NCI-H526 treated with DMSO at 0.1 percent for 48 hours (cell line): ENCODE data around the gene RNF183.
"Not testable (repeated sequence)": the region's sequence is repeated elsewhere in the genome, so short reads cannot be mapped to it uniquely, and the experiment has no call there.

Experiments used
- DNase-seq: peaks from one replicate; lab custom pipeline; 2025; lab: John Stamatoyannopoulos, UW

The RNF183 gene

DNA sequence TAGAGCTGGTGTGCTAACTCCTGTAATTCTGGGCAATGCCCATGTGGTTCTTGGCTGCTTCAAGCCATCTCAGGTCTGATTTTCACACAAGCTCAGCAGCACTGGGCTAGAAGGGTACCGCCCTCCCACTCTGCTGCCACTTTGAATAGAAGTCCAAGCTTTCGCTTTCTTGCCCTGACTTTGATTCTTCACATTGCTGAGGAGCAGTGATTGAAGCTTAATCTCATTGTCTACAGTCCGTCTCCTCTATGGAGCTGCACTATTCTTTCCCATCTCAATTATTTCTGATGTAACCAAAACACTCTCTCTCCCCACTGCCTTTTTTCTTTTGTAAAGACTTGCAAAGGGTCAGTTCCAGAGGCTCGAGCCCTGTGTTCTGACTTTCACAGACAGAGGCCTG, 12.9 kb upstream of the RNF183 start:
- DNase-seq, result no peak

DNA sequence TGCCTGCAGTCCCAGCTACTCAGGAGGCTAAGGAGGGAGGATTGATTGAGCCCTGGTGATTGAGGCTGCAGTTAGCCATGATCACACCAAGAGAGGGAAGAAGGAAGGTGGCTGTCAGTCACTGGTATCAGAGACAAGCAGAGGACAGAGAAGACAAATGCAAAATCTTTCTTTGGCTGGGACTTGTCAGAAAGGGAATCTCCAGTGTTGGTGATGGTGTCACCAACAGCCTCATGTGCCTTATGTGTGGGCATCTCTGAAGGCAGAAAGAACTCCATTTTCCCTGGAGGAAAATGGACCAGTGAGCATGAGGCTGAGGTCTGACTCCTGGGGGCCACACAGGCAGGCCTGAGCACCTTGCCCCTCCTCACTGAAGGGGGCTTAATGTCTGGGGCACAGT, 12.1 kb upstream of the RNF183 start:
- no peak for DNase-seq

DNA sequence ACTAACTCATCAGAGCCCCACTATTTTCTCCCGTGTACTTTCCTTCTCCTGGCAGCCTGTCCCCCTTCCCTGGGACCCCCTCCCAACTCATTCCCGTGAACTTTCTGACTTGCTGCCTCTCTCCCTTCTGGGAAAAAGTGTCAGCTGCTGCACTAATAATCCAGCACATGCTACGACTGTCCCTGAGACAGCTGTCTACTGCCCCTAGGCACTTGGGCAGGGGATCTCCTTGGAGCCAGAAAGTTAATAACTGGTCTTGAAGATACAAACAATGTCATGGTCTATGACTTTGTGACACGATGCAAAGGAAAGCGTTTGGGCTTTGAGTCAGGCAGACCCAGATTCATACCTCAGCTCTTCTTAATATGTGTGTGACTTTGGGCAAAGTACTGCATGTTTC, 10.1 kb upstream of the RNF183 start:
- DNase-seq, result no peak

DNA sequence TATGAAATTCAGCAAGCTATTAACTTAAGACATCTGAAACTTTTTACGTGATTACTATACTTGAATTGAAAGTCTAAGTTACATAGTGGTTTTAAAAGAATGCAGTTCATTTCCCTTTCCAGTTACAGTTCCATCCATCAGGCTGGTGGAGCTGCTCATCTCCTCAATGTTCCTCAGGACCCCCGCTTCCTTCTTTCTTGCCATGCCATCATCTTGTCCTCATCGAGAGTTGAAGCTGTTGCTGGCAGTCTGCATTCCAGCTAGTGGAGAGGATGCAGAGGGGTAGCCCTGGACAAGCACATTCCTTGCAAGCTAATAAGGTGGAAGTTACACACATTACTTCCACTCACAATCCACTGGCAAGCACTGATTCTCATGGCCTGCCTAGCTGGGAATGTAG, 8.8 kb upstream of the RNF183 start:
- no peak for DNase-seq

DNA sequence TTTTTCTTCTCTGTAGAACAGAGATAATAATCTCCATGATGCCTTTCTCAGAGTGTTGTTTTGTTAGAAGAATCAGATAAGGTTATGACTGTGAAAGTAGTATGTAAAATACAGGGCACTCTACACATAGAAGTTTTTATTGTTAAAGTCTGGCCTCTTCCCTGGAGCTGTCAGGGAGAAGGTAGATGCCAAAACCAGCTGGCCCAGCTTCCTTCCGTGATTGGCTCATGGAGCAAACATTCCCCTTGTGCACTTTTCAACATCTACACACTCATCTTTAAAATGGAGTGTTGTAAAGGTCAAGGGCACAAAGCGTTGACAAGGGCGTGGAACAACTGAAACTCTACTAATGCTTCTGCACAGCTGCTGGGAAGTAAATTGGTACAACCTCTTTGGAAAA, 7.4 kb upstream of the RNF183 start:
- DNase-seq, result no peak

DNA sequence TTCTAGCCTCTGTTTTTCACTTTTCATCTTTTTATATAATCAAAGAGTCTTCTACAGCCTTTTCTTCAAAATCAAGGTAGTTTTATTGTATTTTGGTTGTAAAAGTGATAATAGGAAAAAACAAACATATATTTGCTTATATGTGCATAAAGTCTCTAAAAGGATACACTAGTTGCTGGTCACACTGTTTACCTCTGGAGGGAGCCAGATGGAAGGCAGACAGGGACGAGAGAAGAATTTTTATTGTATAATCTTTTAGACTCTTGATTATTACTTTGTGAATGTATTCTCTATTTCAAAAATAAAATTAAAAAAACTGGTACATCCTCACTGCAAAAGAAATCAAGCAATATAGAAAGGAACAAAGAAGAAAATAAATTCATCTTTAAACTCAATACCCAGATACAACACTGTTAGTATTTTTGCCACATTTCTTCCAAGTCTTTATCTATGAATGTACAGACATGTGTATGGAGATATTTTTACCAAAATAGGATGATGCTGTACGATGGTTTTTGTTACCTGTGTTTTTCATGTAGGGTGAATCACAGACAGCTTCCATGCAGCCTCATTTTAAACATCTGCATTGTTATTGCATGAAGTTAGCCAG, 6.1 kb upstream of the RNF183 start:
- no peak for DNase-seq

DNA sequence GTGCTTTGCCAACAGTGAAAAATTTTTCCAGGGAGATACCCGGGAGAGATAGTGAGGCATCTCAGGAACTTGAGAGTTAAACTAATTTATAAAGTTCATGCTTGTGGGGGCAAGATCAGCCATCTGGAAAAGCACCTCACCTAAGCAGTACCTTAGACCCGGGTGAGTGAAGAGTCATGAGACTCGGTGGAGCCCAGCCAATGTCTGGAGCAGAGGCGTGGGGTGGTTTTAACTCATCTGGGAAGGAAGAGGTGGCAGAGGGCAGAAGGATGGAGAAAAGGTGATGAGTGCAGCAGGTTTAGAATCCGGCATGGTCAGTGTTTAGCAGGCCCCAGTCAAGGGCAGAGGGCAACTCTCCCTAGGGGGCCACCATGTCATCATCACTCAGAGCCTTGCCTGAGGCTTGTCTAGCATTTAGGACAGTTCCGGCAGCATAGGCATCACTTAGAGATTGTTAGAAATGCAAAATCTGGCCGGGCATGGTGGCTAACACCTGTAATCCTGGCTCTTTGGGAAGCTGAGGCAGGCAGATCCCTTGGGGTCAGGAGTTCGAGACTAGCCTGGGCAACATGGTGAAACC, 4.3 kb upstream of the RNF183 start:
- DNase-seq, result no peak

DNA sequence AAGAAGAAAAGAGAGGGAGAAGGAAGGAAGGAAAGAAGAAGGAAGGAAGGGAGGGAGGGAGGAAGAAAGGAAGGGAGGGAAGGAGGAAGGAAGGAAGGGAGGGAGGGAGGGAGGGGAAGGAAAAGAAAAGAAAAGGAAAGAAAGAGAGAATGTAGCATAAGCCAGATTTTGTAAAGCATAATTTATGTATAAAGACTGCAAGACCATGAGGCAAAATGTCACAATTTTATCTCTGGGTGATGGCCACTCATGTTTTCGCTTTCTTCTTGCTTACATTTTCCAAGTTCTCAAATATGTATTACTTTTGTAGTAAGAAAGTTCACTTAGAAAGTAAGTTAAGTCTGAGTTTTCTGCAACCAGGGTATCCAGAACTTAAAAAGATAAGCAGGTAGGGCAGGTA, 3.4 kb upstream of the RNF183 start:
- DNase-seq, result no peak

DNA sequence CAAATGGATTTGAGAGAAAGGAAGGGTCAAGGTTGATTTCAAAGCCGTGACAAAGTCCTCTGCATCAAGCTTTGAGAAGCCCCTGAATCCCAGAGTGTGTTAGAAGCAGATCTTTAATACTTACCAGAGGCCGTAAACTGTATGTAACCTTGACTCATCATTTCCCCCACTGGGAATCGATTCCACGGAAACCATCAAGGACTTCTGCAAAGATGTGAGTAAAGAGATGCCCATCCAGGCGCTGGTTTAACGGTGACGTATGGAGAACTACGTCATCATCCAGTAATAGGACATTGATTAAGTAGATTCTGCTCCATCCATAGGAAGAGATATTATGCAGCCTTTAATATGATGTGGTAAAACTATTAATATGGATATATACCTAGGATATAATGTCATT, 1.6 kb downstream of the RNF183 start:
- no peak for DNase-seq

DNA sequence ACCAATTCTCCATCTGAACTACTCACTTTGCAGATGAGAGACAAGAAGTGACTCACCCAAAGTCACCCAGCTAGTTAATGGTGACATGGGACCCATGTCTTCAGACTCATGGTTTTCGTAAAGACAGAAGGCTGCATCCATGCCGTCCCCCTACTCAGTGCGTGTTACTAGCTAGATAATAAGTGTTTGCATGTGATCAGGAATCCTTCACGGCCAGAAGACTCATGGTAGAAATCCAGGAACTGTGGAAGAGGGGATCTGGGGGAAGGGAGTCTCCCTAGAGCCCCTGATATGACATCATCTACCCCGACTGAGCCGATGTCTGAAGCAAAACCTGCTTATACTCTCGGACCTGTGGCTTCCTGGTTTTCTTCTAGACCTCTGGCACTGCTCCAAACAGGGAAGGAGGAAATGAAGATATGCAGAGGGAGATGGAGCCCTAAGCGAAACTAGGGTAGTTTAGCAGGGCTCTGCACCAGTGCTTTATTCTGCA, 3.3 kb downstream of the RNF183 start:
- DNase-seq, result no peak

DNA sequence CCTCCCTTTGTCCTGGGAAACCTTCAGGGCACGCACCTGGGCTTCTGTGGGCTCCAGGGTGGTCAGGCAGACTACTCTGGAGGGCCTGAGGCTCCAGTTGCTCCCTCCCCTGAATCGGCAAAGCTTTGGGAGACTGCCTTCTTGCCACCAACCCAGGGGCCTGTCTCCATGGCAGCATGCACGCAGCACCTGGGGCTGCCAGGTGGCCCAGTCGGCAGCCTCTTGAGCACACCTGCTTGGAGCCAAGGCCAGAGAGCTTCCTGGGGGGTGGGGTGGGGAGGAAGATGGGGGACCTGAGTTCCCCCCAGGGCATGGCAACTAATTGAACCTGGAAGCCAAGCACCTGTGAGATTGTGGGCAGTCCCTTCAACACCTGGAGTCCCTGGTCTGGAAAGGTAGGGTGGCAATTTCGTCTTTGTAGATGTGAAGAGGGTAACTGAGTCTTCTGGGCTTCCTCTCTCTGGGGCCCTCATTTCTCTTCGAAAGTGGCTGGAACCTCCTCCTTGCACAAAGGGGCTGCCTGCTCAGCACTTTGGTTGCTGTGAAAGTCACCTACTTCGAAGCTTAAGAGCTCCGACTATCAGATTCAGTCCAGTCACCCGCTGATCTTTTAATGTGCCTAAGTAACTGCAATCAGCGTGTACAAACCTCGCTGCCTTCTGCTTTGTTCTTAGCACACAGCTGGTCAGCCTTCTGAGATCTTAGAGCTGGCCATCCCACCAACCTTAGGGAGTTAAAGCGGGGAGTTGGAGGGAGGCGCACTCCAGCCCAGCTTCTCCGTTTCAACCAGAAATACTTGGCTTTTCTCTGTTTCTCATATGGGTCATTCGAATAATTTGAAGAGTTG, 4.0 kb downstream of the RNF183 start:
- DNase-seq, result no peak

DNA sequence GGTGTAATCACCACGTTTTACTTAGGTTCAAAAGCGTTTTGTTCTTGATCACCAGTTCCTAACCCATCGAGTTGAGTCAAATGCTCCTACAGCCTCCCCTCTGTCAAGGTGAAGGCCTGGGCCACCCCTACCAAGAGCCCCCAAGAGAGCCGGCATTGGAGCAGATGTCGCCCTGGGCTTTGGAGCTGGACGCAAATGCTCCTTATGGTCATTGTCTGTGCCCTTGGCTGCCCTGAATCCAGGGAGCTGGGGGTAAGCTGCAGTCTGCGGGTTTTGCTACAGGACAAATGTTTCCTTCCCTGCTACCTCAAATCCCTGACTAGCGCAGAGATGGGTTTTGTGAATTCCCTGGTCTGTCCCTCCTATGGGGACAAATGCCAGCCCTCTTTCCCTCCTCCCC, 4.9 kb downstream of the RNF183 start:
- DNase-seq, result no peak

DNA sequence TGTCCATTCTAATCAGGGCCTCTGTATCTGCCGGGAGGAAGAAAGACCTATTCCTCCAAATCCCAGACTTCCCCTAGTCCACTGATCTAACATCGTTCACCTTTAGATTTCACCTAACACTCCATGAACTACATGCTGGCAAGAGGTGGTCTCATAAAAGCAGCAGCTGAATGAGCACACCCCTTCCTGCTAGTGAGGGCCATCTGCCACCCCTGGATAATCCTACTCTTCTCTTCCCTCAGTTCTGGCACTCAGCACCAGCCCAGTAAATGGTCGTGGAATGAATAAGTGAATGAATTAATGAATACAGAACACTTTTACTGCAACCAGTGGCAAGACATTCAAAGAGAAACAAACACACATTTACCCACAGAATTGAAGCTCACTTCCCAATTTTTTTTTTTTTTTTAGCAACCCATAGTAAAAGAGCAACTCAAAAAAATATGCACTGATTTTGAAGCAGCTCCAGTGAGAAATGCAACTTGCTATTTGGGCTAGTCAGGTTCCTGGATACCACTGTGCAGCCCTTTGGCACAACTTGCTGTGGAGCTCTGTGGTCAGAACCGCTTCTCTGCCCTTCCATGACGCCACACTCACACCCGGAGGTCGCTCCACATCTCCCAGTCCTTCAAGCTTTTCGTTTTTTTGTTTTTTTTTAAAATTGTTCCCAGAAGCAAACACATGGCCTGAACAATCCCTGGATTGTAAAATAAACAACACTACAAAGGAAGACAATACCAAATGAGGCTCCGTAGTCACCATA, 6.2 kb downstream of the RNF183 start:
- DNase-seq, result no peak

DNA sequence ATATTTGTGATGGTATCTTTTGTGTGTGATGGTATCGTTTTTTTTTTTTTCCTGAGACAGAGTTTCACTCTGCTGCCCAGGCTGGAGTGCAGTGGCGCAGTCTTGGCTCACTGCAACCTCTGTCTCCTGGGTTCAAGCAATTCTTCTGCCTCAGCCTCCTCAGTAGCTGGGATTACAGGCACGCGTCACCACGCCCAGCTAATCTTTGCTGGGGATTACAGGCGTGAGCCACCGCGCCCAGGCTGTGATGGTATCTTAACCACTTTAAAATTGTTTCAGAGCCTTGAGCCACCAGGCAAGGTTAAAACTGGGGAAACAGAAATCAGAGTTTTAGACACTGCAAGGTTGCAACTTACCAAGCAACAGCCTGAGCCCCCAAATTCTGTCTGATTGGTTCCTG, 6.9 kb downstream of the RNF183 start:
- not testable (repeated sequence) for DNase-seq

DNA sequence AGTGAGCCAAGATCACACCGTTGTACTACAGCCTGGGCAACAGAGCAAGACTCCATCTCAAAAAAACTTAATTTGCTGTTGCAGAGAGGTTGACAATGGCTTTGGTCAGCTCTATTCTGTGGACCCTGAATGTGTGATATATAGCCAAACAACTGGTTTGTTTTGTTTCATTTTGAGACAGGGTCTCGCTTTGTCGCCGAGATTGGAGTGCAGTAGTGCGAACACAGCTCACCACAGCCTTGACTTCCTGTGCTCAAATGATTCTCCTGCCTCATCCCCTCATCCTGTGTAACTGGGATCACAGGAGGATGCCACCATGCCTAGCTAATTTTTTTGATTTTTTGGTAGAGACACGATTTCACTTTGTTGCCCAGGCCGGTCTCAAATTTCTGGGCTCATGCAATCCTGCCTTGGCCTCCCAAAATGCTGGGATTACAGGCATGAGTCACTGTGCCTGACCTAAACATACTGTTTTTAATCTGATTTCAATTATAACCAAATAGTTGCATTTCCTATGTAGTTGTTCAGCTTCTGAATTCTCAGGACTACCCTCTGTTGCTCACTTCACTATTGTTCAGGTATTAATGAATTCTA, 9.8 kb downstream of the RNF183 start:
- DNase-seq, result no peak

DNA sequence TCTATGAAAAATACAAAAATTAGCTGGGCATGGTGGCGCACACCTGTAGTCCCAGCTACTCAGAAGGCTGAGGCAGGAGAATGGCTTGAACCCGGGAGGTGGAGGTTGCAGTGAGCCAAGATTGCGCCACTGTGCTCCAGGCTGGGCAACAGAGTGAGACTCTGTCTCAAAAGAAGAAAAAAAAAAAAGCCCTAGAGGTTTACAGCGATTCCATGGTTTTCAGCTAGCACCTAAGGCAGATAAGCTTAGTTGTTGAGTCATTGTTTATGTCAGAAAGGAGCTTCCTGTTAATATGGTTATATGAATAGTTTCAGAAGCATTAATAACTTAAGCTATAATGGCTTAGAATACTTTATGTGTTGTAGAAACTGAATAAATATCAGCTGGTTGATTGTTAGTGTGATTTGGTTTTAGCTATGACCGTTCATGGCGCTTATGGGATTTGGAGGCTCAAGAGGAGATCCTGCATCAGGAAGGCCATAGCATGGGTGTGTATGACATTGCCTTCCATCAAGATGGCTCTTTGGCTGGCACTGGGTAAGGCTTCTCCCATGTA, 13.0 kb downstream of the RNF183 start:
- DNase-seq, result no peak

DNA sequence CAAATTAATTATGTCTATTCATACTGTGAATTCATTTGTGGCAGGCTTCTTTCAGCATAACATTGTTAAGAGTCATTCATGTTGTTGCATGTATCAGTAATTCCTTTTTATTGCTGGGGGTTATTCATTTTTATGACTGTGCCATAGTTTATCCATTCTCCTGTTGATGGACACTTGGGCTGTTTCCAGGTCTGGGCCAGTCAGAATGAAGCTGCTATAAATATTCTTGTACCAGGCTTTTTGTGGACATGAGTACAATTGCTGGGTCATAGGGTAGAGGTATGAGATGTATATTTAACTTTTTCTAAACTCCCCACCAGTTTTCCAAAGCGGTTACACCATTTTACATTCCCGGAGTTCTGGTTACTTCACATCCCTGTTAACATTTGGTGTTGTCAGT, 14.1 kb downstream of the RNF183 start:
- DNase-seq, result no peak

DNA sequence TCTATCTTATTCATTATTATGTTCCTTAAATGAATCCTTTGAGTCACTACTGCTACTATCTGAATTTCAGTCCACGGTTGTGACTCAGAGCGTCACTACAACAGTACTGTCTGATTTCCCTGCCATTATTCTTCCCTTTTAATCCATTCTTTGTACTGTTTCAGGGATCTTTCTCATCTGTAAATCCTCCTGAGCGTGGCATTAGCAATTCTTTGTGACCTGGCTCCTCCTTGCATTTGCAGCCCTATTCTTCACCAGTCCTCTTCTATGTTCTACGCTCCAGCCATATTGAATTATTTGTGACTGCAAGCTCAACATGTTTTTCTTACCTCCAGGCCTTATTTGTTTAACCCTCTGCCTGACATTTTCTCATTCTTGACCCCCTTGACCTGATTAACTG, 21.8 kb downstream of the RNF183 start:
- DNase-seq, result no peak

DNA sequence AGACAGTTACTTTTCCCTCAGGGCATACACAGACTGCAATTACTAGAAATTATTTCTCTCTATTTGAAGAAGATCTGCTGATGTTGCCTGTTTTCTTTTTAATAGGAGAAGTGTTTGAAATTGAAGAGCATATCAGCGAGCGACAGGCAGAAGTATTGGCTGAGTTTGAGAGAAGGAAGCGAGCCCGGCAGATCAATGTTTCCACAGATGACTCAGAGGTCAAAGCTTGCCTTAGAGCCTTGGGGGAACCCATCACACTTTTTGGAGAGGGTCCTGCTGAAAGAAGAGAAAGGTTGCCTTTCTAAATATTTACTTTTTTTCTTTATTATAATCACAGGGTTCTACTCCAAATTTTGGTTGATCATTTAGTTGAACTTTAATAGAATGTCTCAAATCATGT, 24.3 kb downstream of the RNF183 start:
- no peak for DNase-seq

DNA sequence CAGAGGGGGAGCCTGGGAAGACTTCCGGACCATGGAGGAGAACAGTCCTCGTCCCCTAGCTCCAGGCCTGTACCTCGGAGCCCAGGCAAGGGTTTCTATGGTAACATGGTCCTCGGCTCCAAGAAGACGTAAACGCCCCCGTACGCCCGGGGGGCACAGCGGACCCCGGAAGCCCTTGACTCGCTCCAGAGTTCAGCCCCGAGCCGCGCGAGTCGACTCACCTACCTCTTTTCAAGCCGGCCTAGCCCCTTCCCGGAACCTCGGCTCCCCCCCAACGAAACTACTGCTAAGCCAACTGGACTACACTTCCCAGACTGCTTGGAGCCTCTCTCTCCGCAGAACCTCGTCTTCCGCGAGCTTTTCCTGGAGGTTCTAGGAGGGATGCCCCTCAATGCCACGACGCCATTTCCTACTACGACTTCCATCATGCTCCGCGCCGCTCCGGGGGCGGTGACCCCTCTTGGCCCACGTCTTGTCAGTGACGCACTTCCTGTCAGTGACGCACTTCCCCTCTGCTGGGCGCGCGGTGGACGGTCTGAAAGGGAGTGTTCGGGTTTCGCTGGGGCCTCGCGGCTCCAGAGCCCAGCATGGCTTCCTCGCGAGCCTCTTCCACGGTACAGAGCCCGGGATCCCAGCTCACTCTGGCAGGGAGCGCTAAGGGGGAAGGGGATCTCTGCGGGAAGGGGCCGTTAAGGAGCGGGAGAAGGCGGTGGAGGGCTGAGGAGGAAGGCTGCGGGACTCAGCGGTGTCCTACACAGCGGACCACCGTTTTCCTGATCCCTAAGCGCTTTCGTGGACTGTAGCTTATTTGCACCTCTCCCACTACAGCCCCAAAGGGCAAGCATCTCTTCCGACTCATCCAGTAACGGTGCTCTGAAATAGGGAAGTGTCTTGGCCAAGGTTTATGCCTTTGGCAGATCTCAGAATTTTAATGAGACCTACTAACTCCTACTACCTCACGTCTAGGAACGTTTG, 27.7 kb downstream of the RNF183 start, which contains the start of the genes CDC26 and PRPF4:
CDC26 (minus strand) TSS at position 416 of the 975 bp plus-strand sequence. CDS start 3,065 bp downstream, outside the sequence.
PRPF4 (plus strand) TSS at position 502 of the 975 bp plus-strand sequence; CDS start at position 588, 86 bp downstream.
- peak; percentile 90 for DNase-seq
